Right cardiac atrium (tissue), 5 donors: Measurements from ENCODE around the gene THSD7A. TPM values are rescaled to one million over a fixed set of nuclear protein-coding genes. Genes with fewer than 3 reads are reported as not detected.

Source experiments
- ATAC-seq, 2 donors: fragments of 200-7000 bp; cut with Tn5 transposase; one replicate each; pipeline versions ENCODE4 v1.8.0 to v1.9.1; 2020; ENCODE audit warnings: moderate library complexity in 2 of 2, mild to moderate bottlenecking in 1 of 2
- DNase-seq, 3 donors: peaks; one replicate each; pipeline ENCODE4 v3.0.0-alpha.2; 2020
- H3K27ac ChIP-seq: one replicate; pipeline ENCODE4 v1.5.1; 2013; ENCODE audit warnings: mild to moderate bottlenecking, low read length, control low read depth, moderate library complexity
- H3K27me3 ChIP-seq: one replicate; pipeline ENCODE4 v1.6.1; 2013; ENCODE audit not compliant: control insufficient read depth, insufficient read depth
- H3K4me1 ChIP-seq: one replicate; pipeline ENCODE4 v1.6.1; 2013; ENCODE audit warnings: low read length; ENCODE audit not compliant: control insufficient read depth, insufficient read depth
- H3K4me3 ChIP-seq: one replicate; pipeline ENCODE4 v1.5.1; 2013; ENCODE audit warnings: low read length, control low read depth
- H3K9me3 ChIP-seq: one replicate; pipeline ENCODE4 v1.6.1; 2013; ENCODE audit warnings: low read length; ENCODE audit not compliant: control insufficient read depth
- WGBS: extraction: QIAGEN DNeasy Blood & Tissue Kit; methylation state at CpG from one replicate; pipeline ENCODE4 v1.1.7; 2013; 5-methylcytosine and 5-hydroxymethylcytosine counted together
- intact Hi-C, 4 donors: fragments of 100-400 bp; cut with DNase I; formaldehyde crosslinking; loops; one replicate each; pipeline versions ENCODE4 v1.11.0 to v1.14.0; 2022 to 2023
- polyA plus RNA-seq: library from polyadenylated mRNA; stranded (reverse); fragments of 200-250 nt; gene quantifications from one replicate; pipeline ENCODE4 v1.2.3, GENCODE V29; 2013
- total RNA-seq, 4 donors: library from RNA; stranded (reverse); fragmentation: NEBNext Ultra II Directional; extraction: Animal tissue kit (Norgen Biotek cat#: 25700); gene quantifications; one replicate each; pipeline ENCODE4 v1.2.1, GENCODE V29; 2021
- donor health status: healthy with polysubstance abuse.
- donor health status: DM: no; HTN: yes; CAD: no.
- donor health status: DM: no; HTN: no; CAD: no.
- donor health status: DM: no; HTN: yes; CAD: no; lungs with severe emphysema.
- donor health status: DM: yes; HTN: yes; CAD: no.

THSD7A gene
- total and polyA plus RNA-seq, 5 donors = 0.34 to 3.6 (median 2.3) TPM

GRCh38 chr7:11403781-11404180 lies 428.2 kb downstream of the THSD7A start:
- H3K4me1 ChIP-seq = no peaks in the 10 kb centered on the region
- 89% methylated on average over 1 of the region's 1 CpG for WGBS

DNA sequence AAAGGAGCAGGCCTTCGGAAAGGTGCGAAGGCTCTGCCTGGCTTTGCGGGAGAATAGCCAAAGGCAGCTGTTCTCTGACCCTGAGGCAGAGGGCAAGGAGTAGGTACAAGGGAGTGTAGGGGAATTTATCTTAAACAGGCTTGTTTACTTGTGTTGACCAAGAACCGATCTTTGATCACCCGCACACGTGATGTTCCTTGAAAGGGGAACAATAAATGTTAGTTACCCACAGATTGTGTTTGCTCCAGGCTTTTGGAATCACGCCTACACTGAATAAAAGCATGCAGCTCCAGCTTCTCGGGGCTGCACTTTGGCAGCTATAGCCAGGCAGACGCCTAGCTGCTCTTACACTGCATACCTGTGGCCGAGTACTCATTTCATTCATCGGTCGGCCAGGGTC lies 437.6 kb downstream of the THSD7A start:
- H3K27ac ChIP-seq = no peak overlapping the region
- intact Hi-C loops = no loop called here
- H3K27me3 ChIP-seq = no peaks in the 10 kb centered on the region
- H3K4me1 ChIP-seq = no peaks in the 10 kb centered on the region
- no peak overlapping the region for H3K4me3 ChIP-seq
- DNase-seq = no peak
- H3K9me3 ChIP-seq = no peaks in the 10 kb centered on the region
- ATAC-seq = no peak
- WGBS = 95% methylated on average over 12 of the region's 12 CpGs

More at GRCh38 chr7:11403781-11404180, 428.2 kb downstream of the THSD7A start:
- ATAC-seq (no peak), DNase-seq (no peak)
- intact Hi-C loops = no loop called here
- no peaks in the 10 kb centered on the region for H3K9me3 ChIP-seq
- H3K27me3 ChIP-seq = no peaks in the 10 kb centered on the region
- no peak overlapping the region for H3K27ac ChIP-seq
- no peak overlapping the region for H3K4me3 ChIP-seq

GRCh38 chr7:11379641-11380040 lies 452.4 kb downstream of the THSD7A start:
- Histone ChIP-seq H3K4me3 (no peak overlapping the region), H3K4me1 (no peaks in the 10 kb centered on the region), H3K9me3 (no peaks in the 10 kb centered on the region), H3K27me3 (no peaks in the 10 kb centered on the region), H3K27ac (no peak overlapping the region)
- 90% methylated on average over 4 of the region's 4 CpGs for WGBS
- DNase-seq (no peak), ATAC-seq (no peak)
- intact Hi-C loops = no loop called here

DNA sequence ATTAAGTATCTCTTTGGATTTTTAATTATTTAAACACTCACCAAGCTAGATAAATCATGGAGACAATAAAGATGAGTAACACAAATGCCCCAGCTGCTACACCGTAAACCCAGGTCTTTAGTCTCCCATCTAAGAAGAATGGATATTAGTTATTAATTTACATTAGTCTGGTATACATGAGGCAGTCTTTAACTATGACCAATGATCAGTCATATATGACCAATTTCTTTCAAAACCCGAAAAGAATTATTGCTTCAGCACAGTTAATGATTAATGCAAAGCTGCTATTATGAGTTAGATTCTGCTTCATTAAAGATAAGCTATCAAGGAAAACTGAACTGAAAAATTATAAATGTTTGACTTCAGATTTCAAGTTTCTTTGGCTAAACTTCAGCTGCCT lies 455.5 kb downstream of the THSD7A start:
- H3K27ac ChIP-seq = no peak overlapping the region
- H3K4me3 ChIP-seq = no peak overlapping the region
- DNase-seq (no peak), ATAC-seq (no peak)
- 92% methylated on average over 2 of the region's 2 CpGs for WGBS
- no peaks in the 10 kb centered on the region for H3K9me3 ChIP-seq
- no peaks in the 10 kb centered on the region for H3K27me3 ChIP-seq
- H3K4me1 ChIP-seq = no peaks in the 10 kb centered on the region
- intact Hi-C loops = no loop called here

DNA sequence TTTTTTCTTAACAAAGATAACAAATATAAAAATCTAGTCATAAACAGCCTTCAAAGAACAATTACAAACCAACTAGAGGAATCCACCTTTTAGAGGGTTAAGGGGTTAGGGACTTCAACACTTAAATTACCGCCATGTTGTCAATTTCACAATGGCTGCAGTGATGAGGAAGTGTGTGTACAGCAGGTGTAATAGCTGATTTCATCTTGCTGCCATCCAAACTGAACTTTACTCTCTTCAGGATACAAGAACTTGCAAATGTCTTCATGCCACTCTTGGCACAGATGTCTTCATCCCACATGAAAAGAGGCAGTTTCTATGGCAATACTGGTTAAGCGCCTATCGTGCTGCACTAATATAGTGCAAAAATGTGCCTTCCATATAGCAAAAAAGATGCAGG lies 457.4 kb downstream of the THSD7A start:
- no peak overlapping the region for H3K4me3 ChIP-seq
- no peak overlapping the region for H3K27ac ChIP-seq
- H3K9me3 ChIP-seq = no peaks in the 10 kb centered on the region
- no peaks in the 10 kb centered on the region for H3K27me3 ChIP-seq
- intact Hi-C loops = no loop called here
- no peak for ATAC-seq
- H3K4me1 ChIP-seq = no peaks in the 10 kb centered on the region
- 91% methylated on average over 3 of the region's 3 CpGs for WGBS
- DNase-seq = no peak

DNA sequence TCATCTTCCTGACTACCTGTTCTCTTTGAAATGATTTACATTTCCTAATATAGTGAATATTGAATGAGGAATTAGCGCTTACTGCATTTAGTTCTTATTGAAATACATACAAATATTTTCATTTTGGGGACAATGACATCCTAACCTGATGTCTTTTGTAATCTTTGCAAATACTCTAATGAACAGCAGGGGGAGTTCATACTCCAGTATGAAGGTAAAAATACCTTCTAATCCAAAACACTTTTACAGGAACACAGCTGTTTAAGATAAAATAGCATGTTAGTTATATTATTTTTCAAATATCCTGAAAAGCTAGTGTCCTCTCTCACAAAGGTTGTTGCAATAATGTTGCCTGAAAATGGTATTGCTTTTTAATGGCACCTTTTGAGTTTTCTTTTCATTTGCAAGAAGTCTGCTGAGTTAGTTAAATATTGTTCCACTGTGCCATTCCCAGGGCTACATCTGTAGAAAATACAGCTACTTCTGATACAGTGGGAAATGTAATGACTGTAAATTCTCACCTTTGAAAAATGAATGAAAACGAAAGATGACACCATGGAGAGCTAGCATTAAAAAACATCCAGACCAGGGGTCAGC lies 458.4 kb downstream of the THSD7A start:
- ATAC-seq = no peak
- no peaks in the 10 kb centered on the region for H3K27me3 ChIP-seq
- H3K4me3 ChIP-seq = no peak overlapping the region
- no peak overlapping the region for H3K27ac ChIP-seq
- WGBS = 83% methylated on average over 2 of the region's 2 CpGs
- H3K9me3 ChIP-seq = no peaks in the 10 kb centered on the region
- no peak for DNase-seq
- intact Hi-C loops = no loop called here
- no peaks in the 10 kb centered on the region for H3K4me1 ChIP-seq

DNA sequence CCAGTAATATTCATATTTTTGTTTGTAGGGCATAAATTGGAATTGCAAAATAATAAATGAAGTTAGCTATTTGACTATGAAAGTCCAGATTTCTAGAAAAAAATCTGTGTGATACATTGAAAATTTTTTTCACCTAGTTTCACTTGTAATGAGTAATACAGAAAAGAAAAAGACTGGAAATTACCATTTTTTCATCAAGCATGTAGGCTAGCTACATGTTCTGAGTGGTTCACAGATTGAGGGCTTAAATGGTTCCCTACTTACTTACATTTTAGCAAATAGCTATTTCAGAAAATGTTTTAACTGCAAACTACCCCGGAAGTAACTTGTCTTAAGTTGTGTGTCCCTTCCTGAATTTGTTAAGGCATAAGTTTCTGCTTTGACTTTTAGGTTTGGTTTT lies 462.3 kb downstream of the THSD7A start:
- Histone ChIP-seq H3K4me1 (no peaks in the 10 kb centered on the region), H3K27me3 (no peaks in the 10 kb centered on the region), H3K27ac (no peak overlapping the region), H3K9me3 (no peaks in the 10 kb centered on the region), H3K4me3 (no peak overlapping the region)
- no peak for ATAC-seq
- DNase-seq = no peak
- intact Hi-C loops = no loop called here
- WGBS = 93% methylated on average over 1 of the region's 1 CpG

GRCh38 chr7:11366118-11366517 lies 465.9 kb downstream of the THSD7A start:
- Histone ChIP-seq H3K9me3 (no peaks in the 10 kb centered on the region), H3K4me1 (no peaks in the 10 kb centered on the region), H3K4me3 (no peak overlapping the region), H3K27ac (no peak overlapping the region), H3K27me3 (no peaks in the 10 kb centered on the region)
- WGBS = 94% methylated on average over 4 of the region's 4 CpGs
- ATAC-seq (no peak), DNase-seq (no peak)
- intact Hi-C loops = no loop called here

DNA sequence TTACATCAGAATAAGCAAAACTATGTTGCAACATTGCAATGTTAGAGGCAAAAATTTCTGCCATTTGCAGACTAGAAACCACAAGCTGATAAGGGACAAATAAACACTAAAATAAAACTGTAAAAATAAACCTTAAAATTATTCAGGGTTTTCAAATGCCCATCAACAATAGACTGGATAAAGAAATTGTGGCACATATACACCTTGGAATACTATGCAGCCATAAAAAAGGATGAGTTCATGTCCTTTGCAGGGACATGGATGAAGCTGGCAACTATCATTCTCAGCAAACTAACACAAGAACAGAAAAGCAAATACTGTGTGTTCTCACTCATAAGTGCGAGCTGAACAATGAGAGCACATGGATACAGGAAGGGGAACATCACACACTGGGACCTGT lies 473.4 kb downstream of the THSD7A start:
- no peaks in the 10 kb centered on the region for H3K4me1 ChIP-seq
- ATAC-seq (no peak), DNase-seq (no peak)
- H3K4me3 ChIP-seq = no peak overlapping the region
- H3K27me3 ChIP-seq = no peaks in the 10 kb centered on the region
- 97% methylated on average over 1 of the region's 1 CpG for WGBS
- intact Hi-C loops = no loop called here
- H3K27ac ChIP-seq = no peak overlapping the region
- no peaks in the 10 kb centered on the region for H3K9me3 ChIP-seq

- DNase-seq (no peak), ATAC-seq (no peak)
- intact Hi-C loops = no loop called here
- no peak overlapping the region for H3K4me3 ChIP-seq
- H3K4me1 ChIP-seq = no peaks in the 10 kb centered on the region
- no peaks in the 10 kb centered on the region for H3K9me3 ChIP-seq
- no peak overlapping the region for H3K27ac ChIP-seq
- 72% methylated on average over 5 of the region's 5 CpGs for WGBS
- no peaks in the 10 kb centered on the region for H3K27me3 ChIP-seq
Observed at GRCh38 chr7:11355399-11356005, 476.5 kb downstream of the THSD7A start.

DNA sequence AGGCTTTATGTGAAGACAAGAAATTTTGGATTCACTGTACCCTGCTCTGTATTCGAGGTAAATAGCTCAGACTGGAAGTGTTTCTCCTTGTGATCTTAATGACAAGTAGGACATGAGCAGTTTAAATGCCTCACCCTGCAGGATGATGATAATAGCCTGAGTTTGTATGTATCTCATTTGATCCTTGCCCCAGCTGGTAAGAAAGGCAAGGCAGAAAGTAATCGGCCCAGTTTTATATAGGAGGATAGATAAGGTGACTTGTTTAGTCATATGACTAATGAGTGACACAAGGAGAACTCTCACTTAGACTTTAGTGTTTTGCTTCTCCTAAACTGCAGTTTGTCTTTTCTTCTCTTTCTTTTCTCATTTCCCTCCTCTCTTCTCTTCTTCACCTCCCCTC lies 485.7 kb downstream of the THSD7A start:
- WGBS = 50% methylated on average over 2 of the region's 2 CpGs
- intact Hi-C loops = no loop called here

GRCh38 chr7:11345621-11346020 lies 486.4 kb downstream of the THSD7A start:
- Histone ChIP-seq H3K9me3 (no peaks in the 10 kb centered on the region), H3K4me3 (no peak overlapping the region), H3K27me3 (no peaks in the 10 kb centered on the region), H3K27ac (no peak overlapping the region), H3K4me1 (no peaks in the 10 kb centered on the region)
- no peak for ATAC-seq
- DNase-seq = no peak
- intact Hi-C loops = no loop called here
- WGBS = 78% methylated on average over 2 of the region's 2 CpGs

More for the DNA sequence above, 485.7 kb downstream of the THSD7A start:
- Histone ChIP-seq H3K9me3 (no peaks in the 10 kb centered on the region), H3K27ac (no peak overlapping the region), H3K4me3 (no peak overlapping the region), H3K27me3 (no peaks in the 10 kb centered on the region), H3K4me1 (no peaks in the 10 kb centered on the region)
- ATAC-seq (no peak), DNase-seq (no peak)
